ENCODE data around the gene TXNDC16. TPM values are rescaled to one million over a fixed set of nuclear protein-coding genes. Genes with fewer than 3 reads are reported as not detected.
A peak's percentile ranks its signal among the peaks of the same experiment; 100 is the strongest.

The TXNDC16 gene
- total RNA-seq, result 11.1 and 11.5 TPM in 2 replicates
- long read RNA-seq, full-length matches to known transcripts, result 1 of 9 reads
- long read RNA-seq, partial matches to known transcripts, result 4 of 9 reads
- long read RNA-seq, other reads (novel, unspliced or antisense), result 4 of 9 reads

GRCh38 chr14:52552063-52552988 lies at the start of gene TXNDC16, which contains the start of gene GPR137C:
Gene TXNDC16, minus strand, starts transcription at chr14:52552505. Its CDS starts 8,948 bp downstream, at chr14:52543557.
Gene GPR137C, plus strand, starts transcription at chr14:52552836. Its CDS starts 312 bp downstream, at chr14:52553148.
- Mint-ChIP-seq H3K27me3 (ENCODE audit: low read depth) (peaks cover 5% of the 10 kb centered on the region), H3K4me1 (peaks cover 32% of the 10 kb centered on the region), H3K27ac (ENCODE audit: unreplicated experiment) (peak within 1 kb of the TSS; percentile 99), H3K36me3 (ENCODE audit: low read depth) (no peaks in the 10 kb centered on the region), H3K4me3 (peak within 1 kb of the TSS; percentile 99), H3K9me3 (no peaks in the 10 kb centered on the region)
- TF ChIP-seq CTCF (conservative IDR thresholded peaks at IDR 0.05), result no peak
- peak; percentile 96 for DNase-seq (ENCODE audit: low read depth, low spot score)

GRCh38 chr14:52599974-52600373 lies 47.7 kb upstream of the TXNDC16 start:
- Mint-ChIP-seq H3K36me3 (ENCODE audit: low read depth) (peaks cover 15% of the 10 kb centered on the region), H3K27ac (ENCODE audit: unreplicated experiment) (no peak overlapping the region), H3K27me3 (ENCODE audit: low read depth) (no peaks in the 10 kb centered on the region), H3K9me3 (peaks cover 2% of the 10 kb centered on the region), H3K4me3 (no peak overlapping the region), H3K4me1 (no peaks in the 10 kb centered on the region)
- no peak for DNase-seq (ENCODE audit: low read depth, low spot score)
- TF ChIP-seq CTCF (conservative IDR thresholded peaks at IDR 0.05), result no peak

- Mint-ChIP-seq H3K27me3 (ENCODE audit: low read depth) (no peaks in the 10 kb centered on the region), H3K9me3 (no peaks in the 10 kb centered on the region)
- TF ChIP-seq CTCF (conservative IDR thresholded peaks at IDR 0.05), result no peak
Observed at GRCh38 chr14:52598568-52598967, 46.3 kb upstream of the TXNDC16 start.

GRCh38 chr14:52596861-52597260 lies 44.6 kb upstream of the TXNDC16 start:
- no peak for TF ChIP-seq CTCF (conservative IDR thresholded peaks at IDR 0.05)
- Mint-ChIP-seq H3K27me3 (ENCODE audit: low read depth) (no peaks in the 10 kb centered on the region), H3K4me1 (no peaks in the 10 kb centered on the region)

More at GRCh38 chr14:52598568-52598967, 46.3 kb upstream of the TXNDC16 start:
- Mint-ChIP-seq H3K4me3 (no peak overlapping the region), H3K36me3 (ENCODE audit: low read depth) (peaks cover 14% of the 10 kb centered on the region), H3K4me1 (no peaks in the 10 kb centered on the region), H3K27ac (ENCODE audit: unreplicated experiment) (no peak overlapping the region)
- DNase-seq (ENCODE audit: low read depth, low spot score), result no peak

GRCh38 chr14:52596320-52596719 lies 44.0 kb upstream of the TXNDC16 start:
- Mint-ChIP-seq H3K9me3 (peaks cover 11% of the 10 kb centered on the region), H3K4me3 (no peak overlapping the region), H3K36me3 (ENCODE audit: low read depth) (peaks cover 13% of the 10 kb centered on the region), H3K4me1 (no peaks in the 10 kb centered on the region), H3K27ac (ENCODE audit: unreplicated experiment) (no peak overlapping the region), H3K27me3 (ENCODE audit: low read depth) (no peaks in the 10 kb centered on the region)
- DNase-seq (ENCODE audit: low read depth, low spot score), result no peak
- TF ChIP-seq CTCF (conservative IDR thresholded peaks at IDR 0.05), result no peak

More at GRCh38 chr14:52596861-52597260, 44.6 kb upstream of the TXNDC16 start:
- Mint-ChIP-seq H3K9me3 (peaks cover 9% of the 10 kb centered on the region), H3K27ac (ENCODE audit: unreplicated experiment) (peak overlapping the region; percentile 69), H3K36me3 (ENCODE audit: low read depth) (peaks cover 13% of the 10 kb centered on the region), H3K4me3 (no peak overlapping the region)
- no peak for DNase-seq (ENCODE audit: low read depth, low spot score)
